Renal pelvis (tissue), 4 donors: ENCODE data around the gene GRAMD1B. TPM values are rescaled to one million over a fixed set of nuclear protein-coding genes. Genes with fewer than 3 reads are reported as not detected.

ENCODE experiments used
- DNase-seq: peaks from one replicate; pipeline ENCODE4 v3.0.0-alpha.2; 2013
- polyA plus RNA-seq, 3 donors: library from polyadenylated mRNA; unstranded; fragments of 120-200 nt; gene quantifications; one replicate each; pipeline ENCODE4 v1.2.1, GENCODE V29; 2013; ENCODE audit not compliant: insufficient read length in 3 of 3

GRAMD1B gene
- polyA plus RNA-seq, 3 donors: 12.8 to 16.0 (median 15.3) TPM

DNA sequence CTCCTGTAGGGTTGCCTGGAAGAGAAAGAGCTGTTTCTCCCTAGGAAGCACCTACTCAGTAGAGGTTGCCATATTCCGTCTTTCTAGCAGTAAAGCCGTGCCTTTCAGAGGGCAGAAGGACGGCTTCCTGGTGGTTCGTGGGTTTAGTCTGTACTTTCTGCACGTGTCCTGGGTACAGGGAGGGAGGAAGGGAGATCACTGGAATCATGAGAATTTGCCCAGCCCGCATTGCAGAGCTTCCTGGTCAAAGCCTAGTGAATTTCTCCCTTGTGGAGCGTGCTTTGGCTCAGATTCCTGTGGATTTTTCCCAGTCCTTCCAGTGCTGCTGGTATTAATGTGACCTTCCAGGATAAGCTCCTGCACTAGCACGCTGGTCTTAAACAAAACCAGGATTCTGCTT, 44.9 kb downstream of the GRAMD1B start:
- no peak for DNase-seq

DNA sequence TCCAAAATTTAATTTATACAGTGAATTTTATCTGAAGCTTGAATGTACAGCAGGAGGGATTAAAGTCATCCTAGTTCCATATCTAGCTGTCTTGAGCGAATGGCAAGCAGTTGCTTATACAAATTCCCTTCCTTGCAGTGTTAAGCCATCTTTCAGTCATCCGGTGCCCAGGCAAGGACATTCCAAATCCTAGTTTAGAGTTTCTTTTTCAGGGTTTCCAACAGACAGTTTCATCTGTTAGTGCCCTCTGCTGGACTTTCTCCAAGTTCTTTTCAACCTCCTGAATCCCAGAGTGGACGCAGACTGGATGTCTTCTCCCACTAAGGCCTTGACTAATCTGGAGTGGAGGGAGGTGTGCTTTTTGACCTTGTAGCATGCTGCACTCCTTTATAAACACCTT, 45.4 kb downstream of the GRAMD1B start:
- DNase-seq: peak; percentile 36

DNA sequence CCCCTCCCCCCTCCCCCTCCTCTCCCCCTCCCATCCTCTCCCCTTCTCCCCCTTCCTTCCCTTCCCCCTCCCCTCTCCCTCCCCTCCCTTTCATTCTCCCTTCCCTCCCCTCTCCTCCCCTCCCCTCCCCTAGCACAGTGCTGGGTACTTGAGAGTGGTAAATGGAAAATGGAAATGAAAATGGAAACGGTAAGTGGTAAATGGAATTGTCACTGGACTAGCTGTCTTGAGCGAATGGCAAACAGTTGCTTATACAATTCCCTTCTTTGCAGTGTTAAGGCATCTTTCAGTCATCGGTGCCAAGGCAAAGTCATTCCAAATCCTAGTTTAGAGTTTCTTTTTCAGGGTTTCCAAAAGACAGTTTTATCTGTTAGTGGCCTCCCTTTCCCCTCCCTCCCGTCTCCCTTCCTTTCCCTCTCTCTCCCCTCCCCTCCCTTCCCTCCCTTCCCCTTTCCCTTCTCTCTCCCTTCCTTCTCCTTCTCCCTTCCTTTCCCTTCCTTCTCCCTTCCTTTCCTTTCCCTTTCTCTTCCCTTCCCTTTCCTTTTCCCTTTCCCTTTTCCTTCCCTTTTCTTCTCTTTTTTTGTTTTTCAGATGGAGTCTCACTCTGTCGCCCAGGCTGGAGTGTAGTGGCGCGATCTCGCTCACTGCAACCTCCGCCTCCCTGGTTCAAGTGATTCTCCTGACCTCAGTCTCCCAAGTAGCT, 47.3 kb downstream of the GRAMD1B start:
- no peak for DNase-seq

DNA sequence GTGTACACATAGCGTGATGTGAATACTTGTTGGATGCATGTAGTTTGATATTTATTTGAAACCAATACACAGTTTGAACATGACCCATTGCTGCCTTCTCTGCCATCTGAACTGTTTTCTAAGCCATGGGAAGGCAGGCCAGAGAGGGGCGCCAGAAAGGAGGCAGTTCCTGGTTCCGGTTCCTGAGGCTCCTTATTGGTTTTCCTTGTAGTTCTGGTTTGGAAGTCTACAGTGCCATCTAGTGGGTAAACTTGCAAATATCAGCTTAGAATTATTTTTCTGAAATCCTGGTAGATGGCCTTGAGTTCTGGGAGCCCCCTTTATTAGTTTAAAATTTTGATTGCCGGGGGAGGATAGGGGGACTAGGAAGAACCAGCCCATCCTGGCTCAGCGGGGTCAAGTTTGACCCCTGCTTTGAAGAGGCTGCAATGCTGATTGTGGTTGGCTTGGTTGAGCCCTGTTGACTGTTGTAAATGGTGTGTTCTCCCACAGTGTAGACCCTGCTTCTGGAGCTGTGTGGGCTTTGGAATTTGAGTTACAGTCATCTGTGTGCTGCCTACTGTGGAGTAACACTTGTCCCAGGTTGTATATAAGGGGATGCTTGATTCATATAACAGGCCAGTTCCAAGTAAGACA, 48.4 kb downstream of the GRAMD1B start:
- DNase-seq: peak; percentile 80

- no peak for DNase-seq
Observed at GRCh38 chr11:123479048-123479837, 49.2 kb downstream of the GRAMD1B start.

DNA sequence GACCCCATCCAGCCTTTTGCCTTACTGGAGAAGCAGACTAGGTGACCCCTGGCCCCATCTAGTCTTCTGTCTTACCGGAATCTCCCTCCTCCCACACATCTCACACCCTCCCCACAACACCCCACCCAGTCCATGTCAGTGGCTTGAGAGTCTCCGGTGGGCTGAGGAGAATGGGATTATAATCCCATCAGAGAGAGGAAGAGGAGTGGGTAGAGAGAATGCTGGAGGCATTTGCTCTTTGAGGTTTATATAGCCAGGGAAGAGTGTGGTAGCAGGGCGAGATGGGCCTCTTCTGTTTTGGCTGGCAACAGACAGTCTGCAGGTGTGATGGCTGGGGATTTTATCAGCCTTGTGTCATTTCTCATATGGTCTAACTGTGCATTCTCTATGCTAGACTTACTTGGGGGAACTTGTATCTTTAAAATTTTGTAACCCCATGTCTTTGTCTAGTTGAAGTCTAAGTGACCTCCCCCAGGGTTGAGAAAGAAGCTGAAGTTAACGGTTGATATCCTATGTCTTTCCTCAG, 50.3 kb downstream of the GRAMD1B start:
- DNase-seq: no peak

DNA sequence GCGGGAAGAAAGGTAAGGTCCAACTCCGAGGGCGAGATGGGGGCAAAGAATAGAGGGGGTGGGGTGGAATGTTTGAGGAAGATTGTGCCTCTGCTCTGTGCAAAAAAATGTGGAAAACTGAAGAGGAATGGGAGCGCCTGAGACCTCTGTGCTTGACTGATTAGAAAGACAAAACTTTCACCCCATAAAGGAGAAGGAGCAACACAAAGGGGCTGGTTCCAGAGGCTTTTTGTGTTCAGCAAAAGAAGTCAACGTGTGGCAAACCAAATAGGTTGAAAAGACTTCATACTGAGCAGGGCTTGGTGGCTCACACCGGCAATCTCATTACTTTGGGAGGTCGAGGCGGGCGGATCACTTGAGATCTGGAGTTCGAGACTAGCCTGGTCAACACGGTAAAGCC, 50.8 kb downstream of the GRAMD1B start:
- DNase-seq: no peak

DNA sequence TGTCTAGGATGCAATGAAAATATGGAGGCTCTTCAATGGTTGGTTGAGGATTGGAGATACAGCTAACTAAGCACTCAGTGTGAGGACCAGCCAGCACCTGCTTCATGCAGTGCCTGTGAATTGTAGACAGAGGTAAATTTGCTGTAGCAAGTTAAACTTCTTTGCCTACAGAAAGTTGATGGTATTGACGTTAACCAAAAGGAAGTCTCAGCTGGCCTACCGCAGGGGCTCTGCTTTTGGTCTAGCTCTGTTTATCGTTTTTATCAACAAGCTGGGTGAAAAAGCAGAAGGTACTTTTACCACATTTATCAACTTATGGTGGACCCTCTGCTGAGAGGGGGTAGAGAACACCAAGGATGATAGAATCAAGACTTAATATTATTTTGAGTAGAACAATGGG, 51.6 kb downstream of the GRAMD1B start:
- no peak for DNase-seq

DNA sequence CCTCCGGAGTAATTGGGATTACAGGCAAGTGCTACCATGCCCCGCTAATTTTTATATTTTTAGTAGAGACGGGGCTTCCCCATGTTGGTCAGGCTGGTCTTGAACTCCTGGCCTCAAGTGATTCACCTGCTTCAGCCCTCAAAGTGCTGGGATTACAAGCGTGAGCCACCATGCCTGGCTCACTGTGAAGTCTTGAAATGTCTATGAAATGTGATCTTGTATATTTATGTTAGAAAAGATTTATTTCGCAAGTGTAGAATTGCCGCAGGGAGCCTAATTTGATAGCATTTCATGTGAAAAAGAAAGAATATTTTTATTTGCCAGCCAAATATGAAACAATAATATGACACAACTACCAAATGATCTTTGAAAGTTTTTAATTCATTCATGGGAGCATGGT, 52.1 kb downstream of the GRAMD1B start:
- DNase-seq: no peak

GRCh38 chr11:123483058-123483457, 53.0 kb downstream of the GRAMD1B start:
- DNase-seq: no peak

- DNase-seq: no peak
Observed at GRCh38 chr11:123483466-123483865, 53.4 kb downstream of the GRAMD1B start.

- DNase-seq: no peak
Observed at GRCh38 chr11:123484448-123484847, 54.4 kb downstream of the GRAMD1B start.

- DNase-seq: no peak
Observed at GRCh38 chr11:123487157-123487744, 57.2 kb downstream of the GRAMD1B start.

- no peak for DNase-seq
Observed at GRCh38 chr11:123490527-123490926, 60.5 kb downstream of the GRAMD1B start.

GRCh38 chr11:123491241-123491640, 61.2 kb downstream of the GRAMD1B start:
- DNase-seq: no peak

DNA sequence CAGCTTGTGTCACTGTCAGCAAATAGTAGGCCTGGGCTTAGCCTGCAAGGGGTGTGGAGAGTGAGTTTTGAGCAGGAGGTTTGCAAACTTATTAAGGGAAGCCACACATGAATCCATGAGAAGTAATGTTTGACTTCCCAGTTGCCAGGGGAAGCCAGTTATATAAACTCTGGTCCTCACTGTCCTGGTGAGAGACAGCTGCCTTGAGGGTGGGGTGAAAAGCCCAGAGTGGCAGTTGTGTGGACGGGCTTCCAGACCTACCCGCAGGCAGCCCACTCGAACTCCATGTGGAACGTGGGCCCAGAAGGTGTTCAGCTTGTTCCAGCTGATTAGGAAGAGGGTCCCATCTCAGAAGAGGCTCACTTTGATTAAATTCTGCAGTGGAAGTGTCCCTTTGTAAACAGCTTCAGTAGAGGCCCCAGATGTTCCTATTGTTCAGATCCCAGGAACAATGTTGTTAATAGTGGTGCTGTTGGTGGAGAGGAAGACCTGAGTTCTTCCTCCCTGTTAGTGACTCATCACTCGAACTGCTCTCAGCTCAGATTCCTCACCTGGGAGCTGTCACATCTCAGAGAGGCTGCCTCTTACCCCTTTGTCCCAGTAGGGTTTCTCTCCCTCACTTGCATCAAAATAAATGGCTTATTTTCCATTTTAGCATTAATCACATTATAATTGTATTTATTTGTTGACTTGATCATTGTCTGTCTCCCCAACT, 63.4 kb downstream of the GRAMD1B start:
- no peak for DNase-seq

DNA sequence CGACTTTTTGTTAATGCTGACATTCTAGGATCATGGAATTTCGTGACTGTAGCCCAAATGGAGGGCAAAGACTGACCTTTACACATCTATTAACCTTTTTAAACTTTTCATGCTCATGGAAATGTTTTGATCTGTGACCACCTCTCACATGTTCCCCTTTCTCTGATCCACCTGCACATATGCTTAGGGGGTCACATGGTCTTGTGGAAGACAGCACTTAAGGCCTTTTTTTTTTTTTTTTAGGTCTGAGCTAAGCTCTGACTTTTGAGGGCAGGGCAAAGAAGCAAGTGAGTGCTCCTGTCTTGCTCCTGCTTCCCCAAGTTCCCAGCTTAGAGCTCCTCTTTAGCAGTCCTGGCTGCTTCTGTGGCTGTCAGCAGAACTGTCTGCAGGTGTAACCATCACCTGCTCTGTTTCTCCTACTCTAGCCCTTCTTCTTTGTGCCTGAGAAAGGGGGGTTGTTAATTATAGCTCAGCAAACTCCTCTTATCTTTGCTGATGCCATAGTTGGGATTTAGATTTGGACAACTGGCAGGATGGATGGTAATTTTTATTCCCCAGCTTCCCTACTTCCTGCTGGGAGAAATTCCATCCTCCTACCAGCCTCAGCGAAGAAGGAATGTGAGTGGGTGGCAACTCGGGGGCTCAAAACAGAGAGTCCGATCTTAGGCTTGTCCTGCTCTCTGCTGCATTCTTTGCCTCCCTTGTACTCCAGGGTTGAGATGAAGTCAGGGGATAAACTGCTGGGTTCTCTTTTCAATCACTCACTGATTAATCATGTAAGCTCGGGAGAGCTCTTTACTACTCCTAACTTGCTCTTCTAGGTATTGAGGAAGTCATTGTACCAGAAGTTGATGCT, 64.4 kb downstream of the GRAMD1B start:
- DNase-seq: no peak

- no peak for DNase-seq
Observed at GRCh38 chr11:123504401-123504800, 74.3 kb downstream of the GRAMD1B start.

DNA sequence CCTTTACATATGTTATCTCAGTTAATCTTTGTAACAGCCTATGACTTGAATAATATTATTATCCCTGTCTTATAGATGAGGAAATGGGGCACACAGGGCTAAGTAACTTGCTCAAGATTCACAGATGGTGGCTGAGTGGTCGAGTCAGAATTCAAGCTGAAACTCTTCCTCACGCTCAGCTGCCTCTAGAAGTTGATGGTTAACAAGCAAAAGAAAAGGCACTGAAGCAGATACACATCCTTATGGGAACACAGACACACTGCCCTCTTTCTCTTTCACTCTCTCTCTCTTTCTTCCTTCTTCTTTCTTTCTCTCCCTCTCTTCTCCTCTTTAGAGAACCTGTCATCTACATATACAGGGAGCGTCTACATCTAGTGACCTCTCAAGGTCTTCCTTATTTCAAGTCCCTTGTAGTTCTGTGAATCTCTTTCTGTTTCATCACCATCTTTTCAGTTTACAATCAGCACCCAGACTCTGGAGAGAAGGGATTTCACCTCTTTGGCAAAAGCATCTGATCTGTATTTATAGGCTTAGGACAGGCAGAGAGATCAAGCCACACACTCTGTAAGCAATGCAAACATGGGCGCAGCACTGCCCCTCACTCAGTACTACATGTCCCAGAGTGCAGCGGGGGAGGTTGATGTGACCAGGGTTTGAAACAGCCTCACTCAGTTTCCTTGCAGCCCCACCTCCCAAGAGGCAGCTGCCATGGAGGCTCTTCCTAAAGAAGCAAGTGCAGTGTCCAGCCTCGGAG, 75.7 kb downstream of the GRAMD1B start:
- DNase-seq: no peak

- no peak for DNase-seq
Observed at GRCh38 chr11:123507043-123507442, 77.0 kb downstream of the GRAMD1B start.
